T47D (cell line): ENCODE data around the gene SEPHS2.
A peak's percentile ranks its signal among the peaks of the same experiment; 100 is the strongest.
"Not testable (repeated sequence)": the region's sequence is repeated elsewhere in the genome, so short reads cannot be mapped to it uniquely, and the experiment has no call there.

Source experiments
- DNase-seq, 2 experiments: peaks; one replicate each; pipeline versions ENCODE4 v3.0.0 to v3.0.0-alpha.2; 2011 to 2012; ENCODE audit warnings: low read depth in 1 of 2, low spot score in 1 of 2
- JUND ChIP-seq: IDR thresholded peaks from 2 replicates; pipeline ENCODE4 v1.6.1; 2012; ENCODE audit warnings: low read depth
- in situ Hi-C: cut with HindIII; loops from 2 replicates; pipeline ENCODE4 v1.10.0; 2016; ENCODE audit warnings: low sequenced_read_pairs, low pct_unique_long_range_greater_than_20kb

Gene SEPHS2

DNA sequence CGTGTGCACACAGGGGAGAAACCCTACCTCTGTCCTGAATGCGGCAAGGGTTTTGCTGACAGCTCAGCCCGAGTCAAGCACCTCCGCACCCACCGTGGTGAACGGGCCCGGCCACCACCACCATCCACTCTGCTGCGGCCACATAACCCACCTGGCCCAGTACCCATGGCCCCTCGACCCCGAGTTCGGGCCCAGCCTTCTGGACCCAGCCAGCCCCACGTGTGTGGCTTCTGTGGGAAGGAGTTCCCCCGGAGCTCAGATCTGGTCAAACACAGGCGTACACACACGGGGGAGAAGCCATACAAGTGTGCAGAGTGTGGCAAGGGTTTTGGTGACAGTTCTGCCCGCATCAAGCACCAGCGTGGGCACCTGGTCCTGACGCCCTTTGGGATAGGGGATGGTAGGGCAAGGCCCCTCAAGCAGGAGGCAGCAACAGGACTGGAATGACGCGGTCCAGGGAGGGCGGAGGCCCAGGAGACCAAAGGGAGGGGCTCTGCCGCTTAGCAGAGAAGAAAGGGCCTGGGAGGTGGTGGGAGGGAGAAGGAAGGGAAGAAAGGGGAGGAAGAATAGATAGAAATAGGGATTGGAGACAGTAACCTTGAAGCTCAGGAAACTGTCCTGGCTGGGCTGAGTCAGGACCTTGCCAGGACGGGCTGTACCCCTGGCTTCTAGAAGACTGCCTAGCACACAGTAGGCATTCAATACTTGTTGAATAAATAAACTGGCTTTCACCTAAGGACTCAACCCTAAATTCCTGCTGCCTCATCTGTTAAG lies 46.8 kb downstream of the SEPHS2 start:
- in situ Hi-C loops: no loop called here

DNA sequence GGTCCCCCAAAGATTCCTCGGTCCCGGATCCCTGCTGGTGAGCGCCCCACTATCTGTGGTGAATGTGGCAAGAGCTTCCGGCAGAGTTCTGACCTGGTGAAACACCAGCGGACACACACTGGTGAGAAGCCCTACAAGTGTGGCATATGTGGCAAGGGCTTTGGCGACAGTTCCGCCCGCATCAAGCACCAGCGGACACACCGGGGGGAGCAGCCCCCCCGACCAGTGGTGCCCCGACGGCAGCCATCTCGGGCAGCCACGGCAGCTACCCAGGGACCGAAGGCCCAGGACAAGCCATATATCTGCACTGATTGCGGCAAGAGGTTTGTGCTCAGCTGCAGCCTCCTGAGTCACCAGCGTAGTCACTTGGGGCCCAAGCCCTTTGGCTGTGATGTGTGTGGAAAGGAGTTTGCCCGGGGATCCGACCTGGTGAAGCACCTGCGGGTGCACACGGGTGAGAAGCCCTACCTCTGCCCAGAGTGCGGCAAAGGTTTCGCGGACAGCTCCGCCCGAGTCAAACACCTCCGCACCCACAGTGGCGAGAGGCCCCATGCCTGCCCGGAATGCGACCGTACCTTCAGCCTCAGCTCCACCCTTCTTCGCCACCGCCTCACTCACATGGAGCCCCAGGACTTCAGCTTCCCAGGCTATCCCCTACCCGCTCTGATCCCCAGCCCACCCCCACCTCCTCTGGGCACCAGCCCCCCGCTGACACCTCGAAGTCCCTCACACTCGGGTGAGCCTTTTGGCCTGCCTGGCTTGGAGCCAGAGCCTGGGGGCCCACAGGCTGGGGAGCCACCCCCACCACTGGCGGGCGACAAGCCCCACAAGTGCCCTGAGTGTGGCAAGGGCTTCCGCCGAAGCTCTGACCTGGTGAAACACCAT lies 47.7 kb downstream of the SEPHS2 start:
- TF ChIP-seq JUND: no peak
- in situ Hi-C loops: no loop called here
- DNase-seq: no peak

More for the DNA sequence above, 46.8 kb downstream of the SEPHS2 start:
- no peak for DNase-seq
- no peak for TF ChIP-seq JUND

DNA sequence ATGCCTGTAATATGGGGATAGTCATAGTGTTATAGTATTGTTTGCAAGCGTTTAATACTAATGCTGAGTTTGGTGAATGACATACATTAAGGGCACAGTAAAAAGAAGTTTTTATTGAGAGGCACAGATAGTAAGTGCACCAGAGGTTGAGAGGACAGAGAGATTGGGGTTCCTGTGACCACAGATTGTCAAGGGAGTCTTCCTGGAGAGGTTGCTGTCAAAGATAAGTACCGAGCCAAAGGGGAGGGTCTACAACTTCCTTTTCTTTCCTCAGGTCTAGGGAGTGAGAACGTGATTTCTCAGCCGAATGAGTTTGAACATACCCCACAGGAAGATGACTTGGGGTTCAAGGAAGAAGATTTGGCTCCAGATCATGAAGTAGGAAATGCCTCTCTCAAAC lies 48.6 kb downstream of the SEPHS2 start:
- no peak for TF ChIP-seq JUND
- DNase-seq: no peak
- in situ Hi-C loops: no loop called here

DNA sequence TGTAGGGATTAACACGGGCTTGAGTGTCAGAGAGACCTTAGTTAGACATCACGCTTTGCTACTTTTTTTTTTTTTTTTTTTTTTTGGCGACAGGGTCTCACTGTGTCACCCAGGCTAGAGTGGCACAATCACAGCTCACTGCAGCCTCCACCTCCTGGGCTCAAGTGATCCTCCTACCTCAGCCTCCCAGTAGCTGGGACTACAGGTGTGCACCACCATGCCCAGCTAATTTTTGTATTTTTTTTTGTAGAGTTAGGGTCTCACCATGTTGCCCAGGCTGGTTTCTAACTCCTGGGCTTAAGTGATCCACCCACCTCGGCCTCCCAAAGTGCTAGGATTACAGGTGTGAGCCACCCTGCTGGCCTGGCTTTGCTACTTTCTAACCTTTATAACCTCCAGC lies 49.0 kb downstream of the SEPHS2 start:
- in situ Hi-C loops, DNase-seq: not testable (repeated sequence)

DNA sequence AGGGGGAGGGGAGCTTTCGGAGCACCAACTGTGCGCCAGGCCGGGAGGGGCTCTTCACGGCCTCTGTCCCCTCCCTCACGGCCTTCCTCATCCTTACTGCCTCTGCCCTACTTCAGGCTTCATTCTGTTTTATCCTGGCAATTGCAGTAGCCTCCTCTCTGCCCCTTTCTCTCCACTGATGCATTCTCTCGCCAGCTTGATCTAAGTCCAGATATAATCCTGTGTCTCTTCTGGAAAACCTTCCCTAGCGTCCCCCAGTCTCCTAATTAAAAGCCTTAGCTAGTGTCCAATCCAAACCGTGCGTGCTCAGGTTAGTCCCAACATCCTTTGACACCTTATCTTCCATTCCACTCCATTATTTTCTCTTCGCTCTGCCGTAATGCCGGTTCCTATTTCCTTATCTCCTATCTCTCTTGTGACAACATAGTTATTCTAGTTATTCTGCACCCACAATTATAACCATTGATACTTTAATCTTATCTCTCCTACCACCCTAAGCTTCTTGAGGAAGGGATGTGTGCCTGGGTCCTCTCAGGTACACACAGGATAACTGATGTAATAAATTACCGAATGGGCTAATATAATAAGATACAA lies 49.6 kb downstream of the SEPHS2 start:
- no peak for DNase-seq
- in situ Hi-C loops: no loop called here
- no peak for TF ChIP-seq JUND

DNA sequence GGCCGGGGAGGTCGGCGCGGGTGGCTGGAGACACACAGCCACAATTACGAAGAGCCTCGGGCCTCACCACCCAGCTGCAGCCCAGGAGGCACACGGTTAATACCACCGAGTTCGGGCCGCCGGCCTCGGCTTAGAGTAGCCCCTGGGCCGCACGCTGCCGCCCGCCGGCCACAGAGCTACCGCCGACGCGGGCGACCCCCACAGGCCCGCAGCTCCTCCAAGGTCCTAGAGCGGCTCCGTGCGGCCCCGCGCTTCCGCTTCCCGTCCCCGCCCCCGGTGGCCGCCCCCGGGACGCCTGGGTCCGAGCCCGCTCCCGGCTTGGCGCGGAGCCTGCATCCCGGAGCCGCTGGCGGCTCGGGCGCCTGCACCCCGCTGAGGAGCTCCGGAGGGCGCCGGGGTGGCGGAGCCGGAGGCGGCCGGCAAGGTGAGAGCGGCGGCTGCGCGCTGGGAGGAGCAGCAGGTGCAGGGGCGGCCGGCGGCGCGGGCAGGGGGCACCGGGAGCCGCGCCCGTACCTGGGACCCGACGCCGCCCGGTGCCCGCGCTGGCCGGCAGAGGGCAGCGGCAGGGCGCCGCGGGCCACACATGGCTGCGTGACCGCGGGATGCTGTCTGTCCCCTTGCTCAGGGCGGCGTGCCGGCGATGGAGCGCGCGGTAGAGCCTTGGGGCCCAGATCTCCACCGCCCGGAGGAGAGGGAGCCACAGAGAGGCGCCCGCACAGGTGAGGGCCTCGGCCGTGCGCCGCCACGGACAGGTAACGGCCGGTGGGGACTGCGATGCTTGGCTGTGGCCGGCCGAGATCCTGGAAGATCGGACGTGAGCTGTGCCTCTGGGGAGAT lies 50.3 kb downstream of the SEPHS2 start, which contains the start of gene ZNF48:
Gene ZNF48, plus strand, starts transcription at position 266 of the 837 bp plus-strand sequence. Its CDS starts 375 bp downstream, at position 641.
- in situ Hi-C loops: no loop called here
- DNase-seq: peak; percentile 80 to 90
- TF ChIP-seq JUND: no peak

DNA sequence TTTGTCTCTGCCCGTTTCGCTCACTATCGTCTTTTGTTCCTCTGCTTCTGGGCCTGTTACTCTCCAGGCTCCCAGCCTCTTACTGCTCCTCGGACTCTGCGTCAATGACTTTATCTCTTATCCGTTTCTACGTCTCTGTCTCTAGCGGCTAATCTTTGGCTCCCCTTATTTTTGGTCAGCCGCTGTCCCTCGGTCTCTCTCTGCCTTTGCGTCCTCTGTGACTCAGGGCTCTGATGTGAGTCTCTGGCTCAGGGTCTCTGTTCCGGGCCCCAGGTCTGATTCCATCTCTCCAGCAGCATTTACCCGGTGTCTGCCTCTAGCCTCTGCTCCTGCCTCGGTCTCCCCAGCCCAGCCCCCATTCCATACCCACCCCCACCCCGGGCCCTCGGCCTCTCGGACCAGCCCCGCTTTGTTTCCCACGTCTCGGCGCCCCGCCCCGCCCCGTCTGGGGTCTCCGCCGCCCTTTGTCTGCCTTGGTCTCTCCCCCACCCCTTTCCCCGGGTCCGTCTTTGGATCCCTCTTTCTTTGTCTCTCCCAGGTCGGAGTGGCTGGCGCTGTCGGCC lies 51.0 kb downstream of the SEPHS2 start:
- no peak for DNase-seq
- no peak for TF ChIP-seq JUND
- in situ Hi-C loops: no loop called here
